OCI-LY7 (cell line): ENCODE data around the gene CCDC102B. TPM values are rescaled to one million over a fixed set of nuclear protein-coding genes. Genes with fewer than 3 reads are reported as not detected.

Experiments
- BruUV-seq: library from RNA; stranded (reverse); fragments of 400-500 nt; replicated peaks from 2 replicates; lab custom pipeline; 2021; lab: Mats Ljungman, UMichigan
- CTCF ChIA-PET: fragments of 300-600 bp; sonication (Branson Sonifier 250); formaldehyde crosslinking; loops from one replicate; lab custom pipeline; 2022; ENCODE audit warnings: antibody characterized with exemption; ENCODE audit not compliant: unreplicated experiment; lab: Charles Lee
- POLR2A ChIA-PET: fragments of 300-600 bp; sonication (Branson Sonifier 250); formaldehyde crosslinking; loops from one replicate; lab custom pipeline; 2022; ENCODE audit warnings: antibody characterized with exemption; lab: Charles Lee
- DNase-seq: peaks from one replicate; pipeline ENCODE4 v3.0.0-alpha.2; 2015; ENCODE audit warnings: low spot score
- H2AFZ ChIP-seq: fragments of 200-600 bp; sonication (generic), shearing (Covaris generic); 2 replicates; pipeline ENCODE4 v1.6.1; 2014; ENCODE audit warnings: mild to moderate bottlenecking, antibody characterized with exemption, low read length, moderate library complexity
- H3K27ac ChIP-seq: fragments of 200-600 bp; sonication (generic); 2 replicates; pipeline ENCODE4 v1.5.1; 2014; ENCODE audit warnings: mixed run types, low read depth, mild to moderate bottlenecking, moderate library complexity, low read length, inconsistent platforms; ENCODE audit not compliant: poor library complexity, severe bottlenecking
- H3K36me3 ChIP-seq: fragments of 200-600 bp; sonication (generic); 2 replicates; pipeline ENCODE4 v1.6.1; 2014; ENCODE audit warnings: mild to moderate bottlenecking, antibody characterized with exemption, low read length, moderate library complexity, mixed read lengths; ENCODE audit not compliant: insufficient read depth
- H3K4me1 ChIP-seq: fragments of 200-600 bp; sonication (generic); 2 replicates; pipeline ENCODE4 v1.5.1; 2014; ENCODE audit warnings: mild to moderate bottlenecking, low read length; ENCODE audit not compliant: insufficient read depth, poor library complexity, severe bottlenecking
- H3K4me2 ChIP-seq: fragments of 200-600 bp; sonication (generic); 2 replicates; pipeline ENCODE4 v1.6.1; 2014; ENCODE audit warnings: mild to moderate bottlenecking, low read length
- H3K4me3 ChIP-seq: fragments of 200-600 bp; sonication (generic); 2 replicates; pipeline ENCODE4 v1.5.1; 2014; ENCODE audit warnings: mild to moderate bottlenecking, low read depth, low read length; ENCODE audit not compliant: poor library complexity, severe bottlenecking
- H3K79me2 ChIP-seq: fragments of 200-600 bp; sonication (generic); 2 replicates; pipeline ENCODE4 v1.6.1; 2016; ENCODE audit warnings: low read depth, mild to moderate bottlenecking, low read length, moderate library complexity, mixed read lengths; ENCODE audit not compliant: insufficient read depth
- H3K9me2 ChIP-seq: fragments of 200-600 bp; sonication (generic); 2 replicates; pipeline ENCODE4 v1.6.1; 2016; ENCODE audit warnings: mild to moderate bottlenecking, low read length, mixed read lengths; ENCODE audit not compliant: insufficient read depth
- H3K9me3 ChIP-seq: fragments of 200-600 bp; sonication (generic); 2 replicates; pipeline ENCODE4 v1.6.1; 2014; ENCODE audit warnings: mild to moderate bottlenecking, mixed run types, low read length, mixed read lengths
- H4K20me1 ChIP-seq: fragments of 200-600 bp; sonication (generic); 2 replicates; pipeline ENCODE4 v1.6.1; 2014; ENCODE audit warnings: mild to moderate bottlenecking, antibody characterized with exemption, low read length, moderate library complexity, mixed read lengths; ENCODE audit not compliant: insufficient read depth
- EZH2phosphoT487 ChIP-seq: fragments of 200-600 bp; sonication (generic); IDR thresholded peaks from 2 replicates; pipeline ENCODE4 v1.6.1; 2018; ENCODE audit warnings: low read depth, borderline replicate concordance, mild to moderate bottlenecking, mixed run types, antibody characterized with exemption, low read length, moderate library complexity, mixed read lengths
- intact Hi-C: fragments of 100-400 bp; cut with micrococcal nuclease; formaldehyde crosslinking; loops from one replicate; pipeline ENCODE4 v1.10.0; 2022; ENCODE audit not compliant: unreplicated experiment
- total RNA-seq, 2 experiments: library from RNA; depleted of rRNA in 1 of 2; stranded (reverse); fragments of >200 nt in 1 of 2; shearing (Covaris generic) in 1 of 2; gene quantifications; 2 replicates each; pipeline ENCODE4 v1.2.3, GENCODE V29; 2014 to 2022
- TF ChIP-seq, protein P1 (sequence below): fragments of 200-600 bp; sonication (generic); conservative IDR thresholded peaks from 2 replicates; pipeline ENCODE4 v1.5.1; 2014; ENCODE audit warnings: mild to moderate bottlenecking, antibody characterized with exemption, low read length, moderate library complexity, mixed read lengths

Gene CCDC102B
- total RNA-seq, 2 experiments from 2014 or later = 0.46 to 0.54 TPM

DNA sequence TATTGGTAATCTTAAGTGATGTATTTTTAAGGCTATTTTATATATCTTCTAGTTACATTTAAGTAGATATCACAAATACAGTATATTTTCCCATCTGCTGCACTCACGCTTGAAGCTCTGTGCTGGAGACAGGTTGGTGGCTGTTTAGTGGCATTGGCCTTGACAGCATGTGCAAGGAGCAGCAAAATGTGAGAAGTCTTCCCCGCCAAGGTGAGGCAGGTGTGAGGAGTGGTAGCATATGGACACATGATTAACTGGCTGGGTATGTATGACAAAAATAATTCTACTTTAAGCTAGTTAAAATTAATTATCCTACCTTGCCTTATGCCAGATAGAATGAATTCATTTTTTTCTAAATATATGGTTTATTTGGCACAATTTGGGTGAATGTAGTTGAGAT, 117.2 kb downstream of the CCDC102B start:
- intact Hi-C loops = no loop called here
- no TSS peak for BruUV-seq
- no peak overlapping the region for H3K27ac ChIP-seq
- no peak overlapping the region for H3K4me3 ChIP-seq
- no peaks in the 10 kb centered on the region for H3K9me3 ChIP-seq
- H3K36me3 ChIP-seq = no peaks in the 10 kb centered on the region
- H3K9me2 ChIP-seq = no peaks in the 10 kb centered on the region
- ChIA-PET CTCF (no interaction called here), POLR2A (no interaction called here)
- no peaks in the 10 kb centered on the region for H3K79me2 ChIP-seq
- H3K4me2 ChIP-seq = no peak overlapping the region
- DNase-seq = no peak
- no peaks in the 10 kb centered on the region for H4K20me1 ChIP-seq
- no peaks in the 10 kb centered on the region for H3K4me1 ChIP-seq
- TF ChIP-seq, protein P1, sequence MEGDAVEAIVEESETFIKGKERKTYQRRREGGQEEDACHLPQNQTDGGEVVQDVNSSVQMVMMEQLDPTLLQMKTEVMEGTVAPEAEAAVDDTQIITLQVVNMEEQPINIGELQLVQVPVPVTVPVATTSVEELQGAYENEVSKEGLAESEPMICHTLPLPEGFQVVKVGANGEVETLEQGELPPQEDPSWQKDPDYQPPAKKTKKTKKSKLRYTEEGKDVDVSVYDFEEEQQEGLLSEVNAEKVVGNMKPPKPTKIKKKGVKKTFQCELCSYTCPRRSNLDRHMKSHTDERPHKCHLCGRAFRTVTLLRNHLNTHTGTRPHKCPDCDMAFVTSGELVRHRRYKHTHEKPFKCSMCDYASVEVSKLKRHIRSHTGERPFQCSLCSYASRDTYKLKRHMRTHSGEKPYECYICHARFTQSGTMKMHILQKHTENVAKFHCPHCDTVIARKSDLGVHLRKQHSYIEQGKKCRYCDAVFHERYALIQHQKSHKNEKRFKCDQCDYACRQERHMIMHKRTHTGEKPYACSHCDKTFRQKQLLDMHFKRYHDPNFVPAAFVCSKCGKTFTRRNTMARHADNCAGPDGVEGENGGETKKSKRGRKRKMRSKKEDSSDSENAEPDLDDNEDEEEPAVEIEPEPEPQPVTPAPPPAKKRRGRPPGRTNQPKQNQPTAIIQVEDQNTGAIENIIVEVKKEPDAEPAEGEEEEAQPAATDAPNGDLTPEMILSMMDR = no peak
- no peak for TF ChIP-seq EZH2phosphoT487
- no peak overlapping the region for H2AFZ ChIP-seq

DNA sequence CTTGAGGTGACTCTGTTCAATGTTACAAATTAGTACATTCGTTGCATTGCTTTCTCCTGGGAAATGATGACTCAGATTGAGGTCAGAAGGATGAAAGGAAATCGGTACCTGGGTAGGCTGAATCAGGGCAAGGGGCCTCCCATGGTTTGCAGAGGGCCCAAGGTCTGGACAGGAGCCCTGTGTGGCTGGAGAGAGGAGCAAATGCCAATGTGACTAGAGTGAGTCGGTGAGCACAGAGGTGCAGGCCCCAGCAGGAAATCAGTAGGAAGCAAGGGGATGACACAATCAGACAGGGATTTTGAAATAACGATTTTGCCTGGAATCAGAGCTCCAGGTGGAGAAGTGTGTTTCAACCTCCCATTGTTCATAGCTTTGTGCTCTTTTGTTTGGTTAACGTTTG, 118.9 kb downstream of the CCDC102B start:
- no peaks in the 10 kb centered on the region for H4K20me1 ChIP-seq
- H3K36me3 ChIP-seq = no peaks in the 10 kb centered on the region
- ChIA-PET CTCF (no interaction called here), POLR2A (no interaction called here)
- H2AFZ ChIP-seq = no peak overlapping the region
- no peak for DNase-seq
- H3K79me2 ChIP-seq = no peaks in the 10 kb centered on the region
- H3K4me2 ChIP-seq = no peak overlapping the region
- H3K27ac ChIP-seq = no peak overlapping the region
- H3K9me2 ChIP-seq = no peaks in the 10 kb centered on the region
- H3K9me3 ChIP-seq = no peaks in the 10 kb centered on the region
- no peak overlapping the region for H3K4me3 ChIP-seq
- H3K4me1 ChIP-seq = no peaks in the 10 kb centered on the region
- no peak for TF ChIP-seq EZH2phosphoT487
- TF ChIP-seq, protein P1 = no peak
- intact Hi-C loops = no loop called here
- no TSS peak for BruUV-seq

DNA sequence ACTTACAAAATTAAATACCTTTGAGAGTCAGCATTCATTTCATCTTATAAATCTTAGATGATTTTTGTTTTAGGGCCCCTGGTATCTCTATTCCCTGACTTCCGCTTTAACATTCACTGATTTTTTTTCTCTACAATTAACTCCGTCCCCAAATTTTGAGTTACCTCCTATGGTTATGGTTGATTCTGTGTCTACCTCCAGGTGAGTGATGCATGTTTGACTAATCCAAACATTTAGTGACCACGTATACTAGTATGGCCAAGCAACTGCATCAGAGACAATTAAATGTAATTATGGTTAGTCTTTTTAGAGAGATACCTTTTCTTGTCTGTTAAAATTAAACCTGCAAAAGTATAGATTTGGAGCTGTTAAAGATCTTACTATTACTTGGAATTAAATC, 120.3 kb downstream of the CCDC102B start:
- Histone ChIP-seq H3K79me2 (no peaks in the 10 kb centered on the region), H3K27ac (no peak overlapping the region), H3K4me1 (no peaks in the 10 kb centered on the region), H3K4me3 (no peak overlapping the region), H2AFZ (no peak overlapping the region), H3K36me3 (no peaks in the 10 kb centered on the region), H4K20me1 (no peaks in the 10 kb centered on the region), H3K9me2 (no peaks in the 10 kb centered on the region), H3K4me2 (no peak overlapping the region), H3K9me3 (no peaks in the 10 kb centered on the region)
- DNase-seq = no peak
- POLR2A ChIA-PET = no interaction called here
- intact Hi-C loops = no loop called here
- CTCF ChIA-PET = no interaction called here
- no peak for TF ChIP-seq EZH2phosphoT487
- TF ChIP-seq, protein P1 = no peak
- BruUV-seq = no TSS peak
